Right lobe of liver (tissue), 4 donors: ENCODE measurements around the gene PNKD.

Experiments used
- CTCF ChIP-seq, 4 donors: fragments of 200-600 bp in 3 of 4; fragments of 450-650 bp in 1 of 4; IDR thresholded peaks; one replicate each; pipeline versions ENCODE4 v1.5.1 to v1.8.0; 2016 to 2022; ENCODE audit warnings: antibody characterized with exemption in 4 of 4, mild to moderate bottlenecking in 2 of 4
- POLR2A ChIP-seq: fragments of 450-650 bp; IDR thresholded peaks from one replicate; pipeline ENCODE4 v1.6.1; 2017; ENCODE audit warnings: antibody characterized with exemption, mild to moderate bottlenecking
- donor health status: DM: no; HTN: no; CAD: no.
- donor health status: DM: no; HTN: no; CAD: no.
- donor health status: DM: no; HTN: yes; CAD: no.

GRCh38 chr2:218384975-218385374, 114.7 kb downstream of the PNKD start:
- TF ChIP-seq CTCF (IDR thresholded peaks at IDR 0.05): no peak
- TF ChIP-seq POLR2A: no peak
